SKM-1 treated with dmso at 0.1 percent for 144 hours (cell line): ENCODE measurements around the gene KLHL3.

Experiments
- DNase-seq: peaks from one replicate; lab custom pipeline; 2025; ENCODE audit not compliant: unreplicated experiment; lab: John Stamatoyannopoulos, UW

Gene KLHL3

GRCh38 chr5:137710086-137710485 lies 25.8 kb downstream of the KLHL3 start:
- DNase-seq: no peak

- no peak for DNase-seq
Measured at GRCh38 chr5:137708796-137709559, 26.9 kb downstream of the KLHL3 start.

- DNase-seq: no peak
Measured at GRCh38 chr5:137708062-137708461, 27.8 kb downstream of the KLHL3 start.

- DNase-seq: no peak
Measured at GRCh38 chr5:137706841-137707240, 29.0 kb downstream of the KLHL3 start.

- DNase-seq: no peak
Measured at GRCh38 chr5:137705106-137705505, 30.8 kb downstream of the KLHL3 start.

GRCh38 chr5:137703565-137703964 lies 32.3 kb downstream of the KLHL3 start:
- DNase-seq: no peak

GRCh38 chr5:137700282-137700680 lies 35.6 kb downstream of the KLHL3 start:
- DNase-seq: no peak

GRCh38 chr5:137699336-137700281 lies 36.3 kb downstream of the KLHL3 start:
- no peak for DNase-seq

GRCh38 chr5:137696481-137696880 lies 39.4 kb downstream of the KLHL3 start:
- DNase-seq: no peak

- peak; percentile 90 for DNase-seq
Measured at GRCh38 chr5:137695651-137696428, 40.0 kb downstream of the KLHL3 start.

GRCh38 chr5:137693951-137694721 lies 41.8 kb downstream of the KLHL3 start:
- no peak for DNase-seq

GRCh38 chr5:137693307-137693950 lies 42.5 kb downstream of the KLHL3 start:
- no peak for DNase-seq

GRCh38 chr5:137689306-137689705 lies 46.6 kb downstream of the KLHL3 start:
- DNase-seq: no peak

GRCh38 chr5:137688210-137688840 lies 47.6 kb downstream of the KLHL3 start:
- DNase-seq: no peak

- no peak for DNase-seq
Measured at GRCh38 chr5:137684761-137685160, 51.1 kb downstream of the KLHL3 start.

GRCh38 chr5:137681191-137681590 lies 54.7 kb downstream of the KLHL3 start:
- DNase-seq: no peak

GRCh38 chr5:137679910-137680309 lies 56.0 kb downstream of the KLHL3 start:
- no peak for DNase-seq

- DNase-seq: no peak
Measured at GRCh38 chr5:137679195-137679594, 56.7 kb downstream of the KLHL3 start.

- no peak for DNase-seq
Measured at GRCh38 chr5:137672881-137673280, 63.0 kb downstream of the KLHL3 start.

- no peak for DNase-seq
Measured at GRCh38 chr5:137672001-137672400, 63.9 kb downstream of the KLHL3 start.
